Dedifferentiated amniotic fluid mesenchymal stem cell (primary cell): ENCODE results near the gene TTC13.

Experiments
- DNase-seq: peaks from one replicate; pipeline ENCODE4 v3.0.0-alpha.2; 2016; ENCODE audit errors: extremely low spot score

TTC13 gene

GRCh38 chr1:230948301-230948700, 30.4 kb downstream of the TTC13 start:
- DNase-seq: no peak

- DNase-seq: no peak
Measured at GRCh38 chr1:230943048-230943593, 35.5 kb downstream of the TTC13 start.

- DNase-seq: peak; percentile 34
Measured at GRCh38 chr1:230940848-230941247, 37.8 kb downstream of the TTC13 start.

GRCh38 chr1:230939806-230940489, 38.7 kb downstream of the TTC13 start:
- no peak for DNase-seq

GRCh38 chr1:230938924-230939368, 39.7 kb downstream of the TTC13 start:
- DNase-seq: no peak

- peak; percentile 48 for DNase-seq
Measured at GRCh38 chr1:230937371-230937770, 41.3 kb downstream of the TTC13 start.

- no peak for DNase-seq
Measured at GRCh38 chr1:230936475-230936874, 42.2 kb downstream of the TTC13 start.

- no peak for DNase-seq
Measured at GRCh38 chr1:230935852-230936251, 42.8 kb downstream of the TTC13 start.

- DNase-seq: no peak
Measured at GRCh38 chr1:230930986-230931385, 47.7 kb downstream of the TTC13 start.

- DNase-seq: no peak
Measured at GRCh38 chr1:230926182-230926581, 52.5 kb downstream of the TTC13 start.

- DNase-seq: no peak
Measured at GRCh38 chr1:230925608-230926007, 53.1 kb downstream of the TTC13 start.

- no peak for DNase-seq
Measured at GRCh38 chr1:230923176-230923575, 55.5 kb downstream of the TTC13 start.

GRCh38 chr1:230922620-230923019, 56.0 kb downstream of the TTC13 start:
- DNase-seq: no peak

- DNase-seq: no peak
Measured at GRCh38 chr1:230919207-230919606, 59.5 kb downstream of the TTC13 start.

GRCh38 chr1:230917284-230918135, 61.2 kb downstream of the TTC13 start:
- peak; percentile 64 for DNase-seq

GRCh38 chr1:230916587-230917283, 61.9 kb downstream of the TTC13 start:
- DNase-seq: no peak

- no peak for DNase-seq
Measured at GRCh38 chr1:230915078-230915477, 63.6 kb downstream of the TTC13 start.

GRCh38 chr1:230913496-230913895, 65.2 kb downstream of the TTC13 start:
- DNase-seq: no peak

GRCh38 chr1:230910755-230911117, 67.9 kb downstream of the TTC13 start:
- no peak for DNase-seq

GRCh38 chr1:230909974-230910754, 68.5 kb downstream of the TTC13 start:
- DNase-seq: no peak

- no peak for DNase-seq
Measured at GRCh38 chr1:230907472-230908205, 71.0 kb downstream of the TTC13 start.
